Activated CD4-positive, CD25-positive, alpha-beta regulatory T cell (primary cell): Measurements from ENCODE around the gene NKD1.
"Not testable (repeated sequence)": the region's sequence is repeated elsewhere in the genome, so short reads cannot be mapped to it uniquely, and the experiment has no call there.

Experiments
- DNase-seq, 4 experiments: peaks; one replicate each; lab custom pipeline; 2025; lab: John Stamatoyannopoulos, UW

The NKD1 gene, protein sequence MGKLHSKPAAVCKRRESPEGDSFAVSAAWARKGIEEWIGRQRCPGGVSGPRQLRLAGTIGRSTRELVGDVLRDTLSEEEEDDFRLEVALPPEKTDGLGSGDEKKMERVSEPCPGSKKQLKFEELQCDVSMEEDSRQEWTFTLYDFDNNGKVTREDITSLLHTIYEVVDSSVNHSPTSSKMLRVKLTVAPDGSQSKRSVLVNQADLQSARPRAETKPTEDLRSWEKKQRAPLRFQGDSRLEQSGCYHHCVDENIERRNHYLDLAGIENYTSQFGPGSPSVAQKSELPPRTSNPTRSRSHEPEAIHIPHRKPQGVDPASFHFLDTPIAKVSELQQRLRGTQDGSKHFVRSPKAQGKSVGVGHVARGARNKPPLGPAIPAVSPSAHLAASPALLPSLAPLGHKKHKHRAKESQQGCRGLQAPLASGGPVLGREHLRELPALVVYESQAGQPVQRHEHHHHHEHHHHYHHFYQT

DNA sequence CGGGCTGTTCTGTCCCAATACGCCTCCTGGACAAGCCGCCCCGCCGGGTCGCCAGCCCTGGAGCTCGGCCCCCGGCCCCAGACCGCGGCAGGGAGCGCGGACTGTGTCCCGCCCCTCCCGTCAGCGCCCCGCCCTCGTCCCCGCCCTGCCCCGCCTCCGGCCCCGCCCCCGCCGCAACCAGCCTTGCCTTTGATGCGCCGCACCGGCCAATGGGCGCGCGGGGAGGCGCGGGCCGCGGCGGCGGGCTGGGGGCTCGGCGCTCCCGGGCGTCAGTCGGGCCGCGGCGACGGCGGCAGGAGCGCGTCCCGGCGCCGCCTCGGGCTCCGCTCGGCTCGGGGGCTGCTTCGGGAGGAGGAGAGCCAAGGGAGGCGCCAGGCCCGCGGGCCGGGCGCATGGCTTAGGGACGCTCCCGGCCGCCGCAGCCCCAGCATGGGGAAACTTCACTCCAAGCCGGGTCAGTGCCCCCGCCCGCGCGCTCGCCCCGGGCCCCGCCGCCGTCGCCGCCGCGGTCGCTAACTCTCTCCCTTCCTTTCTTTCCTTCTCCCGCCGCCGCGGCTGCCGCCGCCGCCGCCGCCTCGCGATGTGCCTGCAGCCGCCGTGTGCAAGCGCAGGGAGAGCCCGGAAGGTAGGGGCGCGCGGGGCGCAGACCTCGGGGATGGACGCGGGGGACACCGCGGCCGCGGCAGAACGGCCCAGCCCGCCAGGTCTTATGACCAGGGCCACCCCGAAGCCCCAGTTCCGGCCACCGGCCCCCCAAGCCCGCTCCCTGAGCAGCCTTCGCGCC lies at the start of gene NKD1:
NKD1 (plus strand) TSS at position 272 of the 784 bp plus-strand sequence; CDS start at position 430, 158 bp downstream.
- peak; percentile 57 to 70 (median 61) for DNase-seq

GRCh38 chr16:50498431-50499155 lies 49.6 kb upstream of the NKD1 start:
- no peak for DNase-seq

GRCh38 chr16:50499254-50499653 lies 48.9 kb upstream of the NKD1 start:
- DNase-seq = no peak

- DNase-seq = no peak
Measured at GRCh38 chr16:50500171-50500874, 47.9 kb upstream of the NKD1 start.

- no peak for DNase-seq
Measured at GRCh38 chr16:50501251-50501650, 46.9 kb upstream of the NKD1 start.

DNA sequence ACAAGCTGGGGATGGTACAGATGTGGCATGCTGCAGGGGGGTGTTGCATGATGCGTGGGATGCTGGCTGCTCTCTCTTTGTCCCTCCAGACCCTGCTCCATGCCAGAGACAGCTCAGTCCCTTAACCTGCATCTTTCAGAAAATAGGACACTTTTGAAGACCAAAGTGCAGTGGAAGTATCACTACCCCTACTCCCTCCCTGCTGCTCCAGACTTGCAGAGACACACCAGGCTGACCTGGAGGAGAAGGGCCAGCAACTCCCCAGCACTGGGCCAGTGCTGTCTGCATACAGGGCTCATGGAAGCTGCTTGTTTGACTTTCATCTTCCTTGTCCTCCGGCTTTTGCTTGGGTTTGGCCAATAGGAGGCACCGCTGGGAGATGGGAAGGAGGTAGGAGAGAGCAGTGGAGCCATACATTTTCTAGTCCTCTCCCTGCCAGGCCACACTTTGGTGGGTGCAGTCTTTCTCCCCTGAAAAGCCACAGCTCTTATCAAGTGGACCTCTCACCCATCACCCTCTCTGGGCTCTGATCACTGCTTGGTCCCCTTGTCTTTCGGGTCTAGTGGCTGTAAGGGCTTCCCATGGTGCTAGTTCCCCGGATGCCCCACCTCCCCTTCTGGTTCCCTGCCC lies 46.1 kb upstream of the NKD1 start:
- no peak for DNase-seq

GRCh38 chr16:50502616-50503011 lies 45.6 kb upstream of the NKD1 start:
- no peak for DNase-seq

DNA sequence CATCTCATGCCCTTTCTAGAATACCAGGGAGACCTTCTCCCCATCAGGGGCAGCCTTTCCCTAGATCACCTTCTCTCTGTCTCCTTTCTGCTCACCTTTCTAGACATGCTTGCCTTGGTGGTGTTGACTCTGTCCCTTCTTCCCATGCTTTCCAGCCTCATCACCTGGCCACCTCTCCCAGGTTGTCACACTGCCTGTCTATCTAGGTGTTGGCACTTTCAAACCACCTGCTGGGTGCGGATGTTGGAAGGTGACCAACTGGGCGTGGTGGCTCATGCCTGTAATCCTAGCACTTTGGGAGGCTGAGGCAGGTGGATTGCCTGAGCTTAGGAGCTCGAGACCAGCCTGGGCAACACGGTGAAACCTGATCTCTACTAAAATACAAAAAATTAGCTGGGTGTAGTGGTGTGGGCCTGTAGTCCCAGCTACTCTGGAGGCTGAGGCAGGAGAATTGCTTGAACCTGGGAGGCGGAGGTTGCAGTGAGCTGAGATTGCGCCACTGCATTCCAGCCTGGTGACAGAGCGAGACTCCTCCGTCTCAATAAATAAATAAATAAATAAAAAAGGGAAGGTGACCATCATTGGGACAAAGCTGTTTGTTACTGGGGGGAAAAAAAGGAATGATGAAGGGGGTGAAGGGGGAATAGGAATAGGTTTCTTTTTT lies 44.2 kb upstream of the NKD1 start:
- not testable (repeated sequence) for DNase-seq

- no peak for DNase-seq
Measured at GRCh38 chr16:50505115-50505514, 43.1 kb upstream of the NKD1 start.

DNA sequence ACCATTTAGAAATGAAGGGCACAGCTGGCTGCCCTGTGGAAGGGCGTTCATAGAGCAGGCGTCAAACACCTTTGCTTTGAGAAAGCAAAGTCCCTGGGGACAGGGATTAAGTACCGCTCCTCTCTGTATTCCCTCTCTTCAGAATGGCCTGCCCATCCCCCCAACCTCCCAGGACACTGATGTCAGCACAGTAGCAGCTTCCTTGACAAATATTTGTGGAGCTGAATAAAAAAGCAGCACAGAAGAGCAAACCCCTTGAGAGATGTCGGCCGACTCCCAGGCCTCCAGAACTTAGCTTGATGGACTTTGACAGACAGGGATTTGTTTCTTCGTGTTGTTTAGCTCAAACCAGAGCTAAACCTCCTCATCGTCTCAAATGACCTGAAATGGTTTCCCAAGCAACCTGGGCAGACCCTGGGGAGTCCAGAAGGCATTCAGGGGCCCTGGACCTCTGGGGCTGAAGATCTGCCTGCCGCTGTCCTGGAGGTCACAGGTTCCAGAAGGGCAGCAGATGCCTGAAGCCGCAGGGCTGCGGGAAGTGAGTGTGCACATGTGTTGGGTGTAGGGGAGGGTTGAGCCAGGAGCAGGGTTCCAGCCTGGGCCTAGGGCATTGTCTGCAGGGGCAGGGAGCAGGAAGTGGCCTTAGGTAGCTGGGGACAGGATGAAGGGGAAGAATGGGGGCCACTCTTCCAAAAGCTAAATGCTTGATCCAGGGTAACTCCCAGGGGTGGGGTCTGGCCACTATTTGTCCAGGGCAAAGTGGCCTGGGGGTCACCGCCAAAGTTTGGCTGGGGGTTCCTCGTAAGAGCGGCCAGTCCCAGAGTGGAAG lies 42.3 kb upstream of the NKD1 start:
- no peak for DNase-seq

- DNase-seq = no peak
Measured at GRCh38 chr16:50506543-50506937, 41.7 kb upstream of the NKD1 start.

DNA sequence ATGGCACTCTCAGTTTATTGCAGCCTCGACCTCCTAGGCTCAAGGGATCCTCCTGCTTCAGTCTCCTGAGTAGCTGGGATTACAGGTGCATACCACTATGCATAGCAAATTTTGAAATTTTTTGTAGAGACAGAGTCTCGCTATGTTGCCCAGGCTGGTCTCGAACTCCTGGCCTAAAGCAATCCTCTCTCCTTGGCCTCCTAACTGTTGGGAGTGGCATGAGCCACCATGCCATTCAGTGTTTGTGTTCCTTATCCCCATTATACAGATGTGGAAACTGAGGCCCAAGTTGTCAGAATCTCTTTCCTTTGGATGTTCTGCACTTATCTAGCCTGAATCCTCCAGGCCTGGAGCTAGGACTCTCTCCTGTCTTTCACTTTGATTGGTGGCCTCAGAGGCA lies 40.8 kb upstream of the NKD1 start:
- no peak for DNase-seq

GRCh38 chr16:50509521-50510341 lies 38.5 kb upstream of the NKD1 start:
- DNase-seq = peak in 1 of 4 experiments; percentile 27

GRCh38 chr16:50515218-50515617 lies 33.0 kb upstream of the NKD1 start:
- no peak for DNase-seq

DNA sequence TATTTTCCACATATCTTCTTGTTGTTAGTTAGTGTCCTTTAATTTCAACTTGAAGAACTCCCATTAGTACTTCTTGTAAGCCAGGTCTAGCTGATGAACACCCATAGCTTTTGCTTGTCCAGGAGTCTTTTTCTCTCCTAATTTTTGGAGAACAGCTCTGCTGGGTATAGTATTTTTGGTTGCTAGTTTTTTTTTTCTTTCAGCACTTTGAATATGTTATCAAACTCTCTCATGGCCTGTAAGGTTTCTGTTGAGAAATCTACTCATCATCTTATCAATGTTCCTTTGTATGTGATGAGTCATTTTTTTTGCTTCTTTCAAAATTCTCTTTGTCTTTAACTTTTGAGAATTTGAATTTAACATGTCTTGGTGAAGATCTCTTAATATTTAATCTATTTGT lies 31.8 kb upstream of the NKD1 start:
- DNase-seq = no peak

DNA sequence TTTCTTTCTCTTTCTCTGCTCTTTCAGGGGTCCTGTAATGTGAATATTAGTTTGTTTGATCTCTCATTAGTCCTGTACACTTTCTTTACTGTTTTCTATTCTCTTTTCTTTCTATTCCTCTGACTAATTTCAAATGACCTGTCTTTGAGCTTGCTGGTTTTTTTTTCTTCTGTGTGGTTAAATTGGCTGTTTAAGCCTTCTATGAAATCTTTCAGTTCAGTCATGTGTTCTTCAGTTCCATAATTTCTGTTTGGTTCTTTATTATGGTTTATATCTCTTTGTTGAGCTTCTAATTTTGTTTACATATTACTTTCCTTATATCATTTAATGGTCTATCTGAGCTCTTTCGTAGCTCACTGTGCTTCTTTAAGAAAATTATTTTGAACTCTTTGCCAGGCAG lies 31.3 kb upstream of the NKD1 start:
- DNase-seq = no peak

DNA sequence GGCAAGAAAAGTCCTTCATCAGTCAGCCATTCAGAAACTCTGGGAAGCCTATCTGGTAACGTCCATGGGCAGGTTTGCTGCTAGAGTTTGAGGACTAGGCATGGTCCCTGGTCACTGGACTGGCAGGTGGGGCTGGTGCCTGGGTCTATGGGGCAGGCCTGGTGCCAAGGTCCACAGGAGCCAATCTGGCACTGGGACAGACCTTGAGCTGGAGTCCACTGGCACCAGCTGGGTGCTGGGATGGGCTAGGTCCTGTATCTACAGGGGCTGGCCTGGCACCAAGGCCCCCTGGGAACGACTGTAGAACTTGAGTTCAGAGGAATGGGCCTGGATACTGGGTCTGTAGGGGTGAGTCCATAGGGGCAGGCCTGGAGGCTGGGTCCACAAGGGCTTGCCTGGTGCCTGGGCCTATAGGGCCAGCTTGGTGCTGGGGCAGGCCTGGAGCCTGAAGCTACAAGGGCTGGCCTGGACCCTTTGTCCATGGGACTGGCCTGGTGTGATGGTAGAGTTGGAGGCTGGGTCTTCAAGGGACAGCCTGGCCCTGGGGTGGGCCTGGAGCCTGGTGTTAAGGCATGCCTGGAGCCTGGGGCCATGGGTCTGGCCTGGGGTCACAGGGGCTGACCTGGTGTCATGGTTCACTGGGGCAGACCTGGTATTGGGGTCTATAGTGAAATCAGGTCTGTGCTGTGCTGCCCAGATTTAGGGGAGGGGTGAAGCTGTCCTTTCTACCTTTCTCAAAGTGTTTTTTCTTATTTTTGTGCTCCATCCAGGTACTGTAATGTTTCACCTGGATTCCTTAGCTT lies 30.5 kb upstream of the NKD1 start:
- DNase-seq = no peak

- no peak for DNase-seq
Measured at GRCh38 chr16:50519001-50519400, 29.2 kb upstream of the NKD1 start.
